Testis (tissue), 2 donors: Measurements from ENCODE around the gene THOP1.

Source experiments
- CTCF ChIP-seq, 3 experiments: fragments of 450-650 bp in 2 of 3; fragments of 200-600 bp in 1 of 3; sonication (generic) in 1 of 3; IDR thresholded peaks; one replicate each; pipeline ENCODE4 v1.5.1; 2016 to 2019; ENCODE audit warnings: antibody characterized with exemption in 3 of 3, mild to moderate bottlenecking in 2 of 3, moderate library complexity in 1 of 3
- POLR2A ChIP-seq: fragments of 450-650 bp; IDR thresholded peaks from one replicate; pipeline ENCODE4 v1.6.1; 2017; ENCODE audit warnings: antibody characterized with exemption, mild to moderate bottlenecking, moderate library complexity

GRCh38 chr19:2754659-2755447 is 30.4 kb upstream of the THOP1 start:
- TF ChIP-seq CTCF (IDR thresholded peaks at IDR 0.05): no peak
- no peak for TF ChIP-seq POLR2A
